Nephron (organoid): ENCODE results near the gene GLB1L3.
A peak's percentile ranks its signal among the peaks of the same experiment; 100 is the strongest.

Experiments
- H3K27ac Mint-ChIP-seq, 3 experiments: 2 replicates each; pipeline ENCODE4 v1.8.0; 2020; ENCODE audit warnings: mixed read lengths in 3 of 3, mild to moderate bottlenecking in 2 of 3, moderate library complexity in 1 of 3
- H3K27me3 Mint-ChIP-seq: 2 replicates; pipeline ENCODE4 v1.8.0; 2021; ENCODE audit warnings: low read depth, mild to moderate bottlenecking, moderate library complexity, mixed read lengths
- H3K36me3 Mint-ChIP-seq: 2 replicates; pipeline ENCODE4 v1.8.0; 2020; ENCODE audit warnings: low read depth, mixed read lengths
- H3K4me1 Mint-ChIP-seq: 2 replicates; pipeline ENCODE4 v1.8.0; 2020; ENCODE audit warnings: mixed read lengths
- H3K4me3 Mint-ChIP-seq, 3 experiments: 2 replicates each; pipeline ENCODE4 v1.8.0; 2020; ENCODE audit warnings: mild to moderate bottlenecking in 3 of 3, mixed read lengths in 3 of 3, moderate library complexity in 2 of 3
- H3K9me3 Mint-ChIP-seq: 2 replicates; pipeline ENCODE4 v1.8.0; 2020; ENCODE audit warnings: mixed read lengths
- CTCF ChIP-seq, 3 experiments: fragments of 200-600 bp; sonication (generic); IDR thresholded peaks; one replicate each; pipeline ENCODE4 v1.5.0; 2021; ENCODE audit warnings: antibody characterized with exemption in 3 of 3; ENCODE audit not compliant: unreplicated experiment in 3 of 3

The GLB1L3 gene

GRCh38 chr11:134362192-134362901 lies 86.2 kb downstream of the GLB1L3 start:
- no peaks in the 10 kb centered on the region for H3K36me3 Mint-ChIP-seq
- no peak for TF ChIP-seq CTCF (IDR thresholded peaks at IDR 0.05; ENCODE audit: unreplicated experiment in 3 of 3)
- peaks cover 18% of the 10 kb centered on the region for H3K4me1 Mint-ChIP-seq
- no peak overlapping the region for H3K4me3 Mint-ChIP-seq
- peak overlapping the region in 1 of 3 experiments; percentile 10 for H3K27ac Mint-ChIP-seq
- H3K27me3 Mint-ChIP-seq: peaks cover 33% of the 10 kb centered on the region
- no peaks in the 10 kb centered on the region for H3K9me3 Mint-ChIP-seq

GRCh38 chr11:134363161-134363560 lies 87.0 kb downstream of the GLB1L3 start:
- no peaks in the 10 kb centered on the region for H3K9me3 Mint-ChIP-seq

GRCh38 chr11:134363592-134363991 lies 87.4 kb downstream of the GLB1L3 start:
- Mint-ChIP-seq H3K9me3 (no peaks in the 10 kb centered on the region), H3K4me1 (peaks cover 20% of the 10 kb centered on the region), H3K36me3 (no peaks in the 10 kb centered on the region), H3K27ac (no peak overlapping the region), H3K27me3 (peaks cover 40% of the 10 kb centered on the region), H3K4me3 (no peak overlapping the region)
- no peak for TF ChIP-seq CTCF (IDR thresholded peaks at IDR 0.05; ENCODE audit: unreplicated experiment in 3 of 3)

More at GRCh38 chr11:134363161-134363560, 87.0 kb downstream of the GLB1L3 start:
- peaks cover 36% of the 10 kb centered on the region for H3K27me3 Mint-ChIP-seq
- H3K36me3 Mint-ChIP-seq: no peaks in the 10 kb centered on the region
- no peak for TF ChIP-seq CTCF (IDR thresholded peaks at IDR 0.05; ENCODE audit: unreplicated experiment in 3 of 3)
- H3K27ac Mint-ChIP-seq: no peak overlapping the region
- H3K4me3 Mint-ChIP-seq: no peak overlapping the region
- H3K4me1 Mint-ChIP-seq: peaks cover 20% of the 10 kb centered on the region

GRCh38 chr11:134364261-134364660 lies 88.1 kb downstream of the GLB1L3 start:
- H3K4me3 Mint-ChIP-seq: no peak overlapping the region
- no peak for TF ChIP-seq CTCF (IDR thresholded peaks at IDR 0.05; ENCODE audit: unreplicated experiment in 3 of 3)
- peaks cover 20% of the 10 kb centered on the region for H3K4me1 Mint-ChIP-seq
- H3K27ac Mint-ChIP-seq: no peak overlapping the region
- no peaks in the 10 kb centered on the region for H3K9me3 Mint-ChIP-seq
- no peaks in the 10 kb centered on the region for H3K36me3 Mint-ChIP-seq
- peaks cover 41% of the 10 kb centered on the region for H3K27me3 Mint-ChIP-seq

GRCh38 chr11:134365011-134365925 lies 89.1 kb downstream of the GLB1L3 start:
- no peaks in the 10 kb centered on the region for H3K9me3 Mint-ChIP-seq
- no peak overlapping the region for H3K4me3 Mint-ChIP-seq
- H3K27me3 Mint-ChIP-seq: peaks cover 40% of the 10 kb centered on the region
- no peak overlapping the region for H3K27ac Mint-ChIP-seq
- TF ChIP-seq CTCF (IDR thresholded peaks at IDR 0.05; ENCODE audit: unreplicated experiment in 3 of 3): no peak
- H3K4me1 Mint-ChIP-seq: peaks cover 20% of the 10 kb centered on the region
- H3K36me3 Mint-ChIP-seq: no peaks in the 10 kb centered on the region
